ENCODE measurements around the gene RNF43. TPM values are rescaled to one million over a fixed set of nuclear protein-coding genes. Genes with fewer than 3 reads are reported as not detected.

The RNF43 gene
- polyA plus RNA-seq, 1 donor (not counting 4 experiments of a cell fraction or from before 2014, with no cell fraction given): 15.0 TPM

- H3K9ac ChIP-seq (ENCODE audit: control insufficient read depth, extremely low read depth, insufficient read depth, low read length): peak overlapping the region; percentile 91
- no peaks in the 10 kb centered on the region for H3K9me3 ChIP-seq (ENCODE audit: control insufficient read depth, low read depth, low read length)
- dilution Hi-C loops (cut with MboI; ENCODE audit: extremely low pct_ligation_motif_present, low sequenced_read_pairs): no loop called here
- H2AFZ ChIP-seq (ENCODE audit: control insufficient read depth, low read length): no peak overlapping the region
- no peaks in the 10 kb centered on the region for H3K36me3 ChIP-seq (ENCODE audit: control insufficient read depth in 2 of 2, extremely low read depth in 1 of 2, insufficient read depth in 2 of 2, low read length in 2 of 2)
- H3K4me3 ChIP-seq (ENCODE audit: control insufficient read depth in 2 of 3, extremely low read depth in 1 of 3, insufficient read depth in 2 of 3, low read depth in 1 of 3, low read length in 3 of 3): peak overlapping the region; percentile 1 to 97 (median 95)
- peak overlapping the region; percentile 95 for H3K27ac ChIP-seq (ENCODE audit: control insufficient read depth, insufficient read depth, low read length)
- H3K9me1 ChIP-seq (ENCODE audit: control insufficient read depth, extremely low read depth, insufficient read depth, low read length): no peaks in the 10 kb centered on the region
- H3K79me2 ChIP-seq (ENCODE audit: control insufficient read depth, insufficient read depth, low read length): peaks cover 97% of the 10 kb centered on the region
- peak overlapping the region; percentile 93 for H3K4me2 ChIP-seq (ENCODE audit: control insufficient read depth, extremely low read depth, insufficient read depth, low read depth, low read length)
- TF ChIP-seq CTCF (optimal IDR thresholded peaks at IDR 0.05 in 1 of 3, IDR thresholded peaks at IDR 0.05 in 1 of 3, conservative IDR thresholded peaks at IDR 0.05 in 1 of 3; ENCODE audit: extremely low read depth in 1 of 3, insufficient read depth in 2 of 3, low read length in 3 of 3) (no peak), EZH2 (IDR thresholded peaks at IDR 0.05; ENCODE audit: low read length) (no peak)
- peaks cover 45% of the 10 kb centered on the region for H3K4me1 ChIP-seq (ENCODE audit: control insufficient read depth, extremely low read depth, insufficient read depth, low read length)
- H3K27me3 ChIP-seq (ENCODE audit: control insufficient read depth, extremely low read depth, insufficient read depth, low read length): no peaks in the 10 kb centered on the region
- FAIRE-seq (peak; percentile 87), DNase-seq (ENCODE audit: low read depth, low spot score) (no peak)
- no peaks in the 10 kb centered on the region for H4K20me1 ChIP-seq (ENCODE audit: control insufficient read depth, extremely low read depth, insufficient read depth, low read length)
Measured at GRCh38 chr17:58411408-58411894, 5.9 kb downstream of the RNF43 start.

DNA sequence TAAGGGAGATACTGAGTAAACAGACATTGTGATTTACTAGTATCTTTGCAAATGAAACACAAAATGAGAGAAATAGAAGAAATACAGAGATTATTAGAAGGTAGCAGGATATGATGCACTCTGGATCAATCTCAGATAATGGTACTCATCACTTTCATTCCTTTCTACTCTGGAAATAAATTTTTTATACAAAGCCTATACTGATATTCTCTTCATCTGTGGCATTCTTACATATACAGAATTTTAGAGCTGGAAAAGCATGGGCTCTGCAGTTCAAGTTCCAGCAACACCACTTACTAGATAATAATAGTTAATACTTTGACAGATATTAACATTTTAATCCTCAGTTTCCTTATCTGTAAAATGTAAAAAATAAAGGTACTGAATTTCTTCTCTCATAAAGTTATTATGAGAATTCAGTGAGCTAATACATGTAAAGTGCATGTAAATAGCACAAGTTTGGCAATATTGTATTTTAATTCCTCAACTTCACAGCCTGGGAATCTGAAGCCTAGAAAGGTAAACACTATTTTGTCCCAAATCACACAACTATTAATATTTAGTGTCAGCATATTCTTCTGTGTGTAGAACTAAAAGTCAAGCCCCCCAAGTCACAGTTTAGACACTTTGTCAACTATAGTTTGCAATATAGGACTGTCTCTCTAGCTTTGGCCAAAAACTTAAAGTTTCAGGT is 6.5 kb downstream of the RNF43 start:
- Histone ChIP-seq H3K4me3 (ENCODE audit: control insufficient read depth in 2 of 3, extremely low read depth in 1 of 3, insufficient read depth in 2 of 3, low read depth in 1 of 3, low read length in 3 of 3) (peak overlapping the region; percentile 1 to 97 (median 4)), H3K4me1 (ENCODE audit: control insufficient read depth, extremely low read depth, insufficient read depth, low read length) (peaks cover 51% of the 10 kb centered on the region), H4K20me1 (ENCODE audit: control insufficient read depth, extremely low read depth, insufficient read depth, low read length) (no peaks in the 10 kb centered on the region), H2AFZ (ENCODE audit: control insufficient read depth, low read length) (no peak overlapping the region), H3K9ac (ENCODE audit: control insufficient read depth, extremely low read depth, insufficient read depth, low read length) (no peak overlapping the region), H3K9me3 (ENCODE audit: control insufficient read depth, low read depth, low read length) (no peaks in the 10 kb centered on the region), H3K27ac (ENCODE audit: control insufficient read depth, insufficient read depth, low read length) (peak overlapping the region; percentile 95), H3K79me2 (ENCODE audit: control insufficient read depth, insufficient read depth, low read length) (peaks cover 97% of the 10 kb centered on the region), H3K36me3 (ENCODE audit: control insufficient read depth in 2 of 2, extremely low read depth in 1 of 2, insufficient read depth in 2 of 2, low read length in 2 of 2) (no peaks in the 10 kb centered on the region), H3K27me3 (ENCODE audit: control insufficient read depth, extremely low read depth, insufficient read depth, low read length) (no peaks in the 10 kb centered on the region), H3K4me2 (ENCODE audit: control insufficient read depth, extremely low read depth, insufficient read depth, low read depth, low read length) (peak overlapping the region; percentile 93), H3K9me1 (ENCODE audit: control insufficient read depth, extremely low read depth, insufficient read depth, low read length) (no peaks in the 10 kb centered on the region)
- FAIRE-seq (no peak), DNase-seq (ENCODE audit: low read depth, low spot score) (no peak)
- TF ChIP-seq EZH2 (IDR thresholded peaks at IDR 0.05; ENCODE audit: low read length) (no peak), CTCF (optimal IDR thresholded peaks at IDR 0.05 in 1 of 3, IDR thresholded peaks at IDR 0.05 in 1 of 3, conservative IDR thresholded peaks at IDR 0.05 in 1 of 3; ENCODE audit: extremely low read depth in 1 of 3, insufficient read depth in 2 of 3, low read length in 3 of 3) (no peak)
- dilution Hi-C loops (cut with MboI; ENCODE audit: extremely low pct_ligation_motif_present, low sequenced_read_pairs): no loop called here
